Common myeloid progenitor, CD34-positive (primary cell): Measurements from ENCODE around the gene CDH4.
"Not testable (repeated sequence)": the region's sequence is repeated elsewhere in the genome, so short reads cannot be mapped to it uniquely, and the experiment has no call there.

ENCODE experiments used
- CTCF ChIA-PET: fragments of 350-600 bp; sonication (Branson Sonifier 250); formaldehyde crosslinking; loops from one replicate; lab custom pipeline; 2021; ENCODE audit warnings: antibody characterized with exemption; lab: Charles Lee
- POLR2A ChIA-PET: fragments of 350-600 bp; sonication (Branson Sonifier 250); formaldehyde crosslinking; loops from one replicate; lab custom pipeline; 2021; ENCODE audit warnings: antibody characterized with exemption; lab: Charles Lee
- DNase-seq, 3 donors: peaks; one replicate each; pipeline versions ENCODE4 v3.0.0 to v3.0.0-alpha.2; 2013
- H3K27ac ChIP-seq, 2 experiments: 1 replicate in 1 of 2; 2 replicates in 1 of 2; pipeline ENCODE4 v1.7.0; 2013; ENCODE audit warnings: inconsistent platforms in 2 of 2, low read length in 2 of 2, mild to moderate bottlenecking in 2 of 2, low read depth in 1 of 2, moderate library complexity in 1 of 2; ENCODE audit not compliant: severe bottlenecking in 2 of 2, insufficient read depth in 1 of 2, poor library complexity in 1 of 2
- H3K27me3 ChIP-seq, 5 experiments: replicated peaks in 2 of 5; 1 replicate in 3 of 5; 2 replicates in 2 of 5; pipeline versions ENCODE4 v1.6.1 to v1.7.0; 2013; ENCODE audit warnings: low read length in 4 of 5, mild to moderate bottlenecking in 2 of 5, moderate library complexity in 2 of 5, inconsistent platforms in 1 of 5; ENCODE audit not compliant: insufficient read depth in 5 of 5, control insufficient read depth in 4 of 5
- H3K36me3 ChIP-seq, 4 experiments: 1 replicate in 2 of 4; 2 replicates in 2 of 4; pipeline versions ENCODE4 v1.6.1 to v1.7.0; 2013; ENCODE audit warnings: low read length in 3 of 4, control low read depth in 1 of 4, mild to moderate bottlenecking in 1 of 4; ENCODE audit not compliant: control insufficient read depth in 4 of 4, insufficient read depth in 4 of 4
- H3K4me1 ChIP-seq, 4 experiments: 1 replicate in 3 of 4; 2 replicates in 1 of 4; pipeline versions ENCODE4 v1.6.1 to v1.7.1; 2013; ENCODE audit warnings: low read length in 3 of 4, mild to moderate bottlenecking in 3 of 4, control low read depth in 1 of 4, inconsistent platforms in 1 of 4, moderate library complexity in 1 of 4; ENCODE audit not compliant: control insufficient read depth in 4 of 4, insufficient read depth in 4 of 4; ENCODE audit errors: control extremely low read depth in 1 of 4
- H3K4me3 ChIP-seq, 7 experiments: 1 replicate in 4 of 7; 2 replicates in 3 of 7; pipeline versions ENCODE4 v1.5.1 to v1.7.0; 2013; ENCODE audit warnings: mild to moderate bottlenecking in 7 of 7, low read length in 6 of 7, moderate library complexity in 6 of 7, inconsistent platforms in 2 of 7, low read depth in 2 of 7, control low read depth in 1 of 7; ENCODE audit not compliant: insufficient read depth in 4 of 7, control insufficient read depth in 1 of 7; ENCODE audit errors: extremely low read depth in 1 of 7
- H3K9me3 ChIP-seq, 5 experiments: 1 replicate in 4 of 5; 2 replicates in 1 of 5; pipeline versions ENCODE4 v1.6.1 to v1.7.1; 2013; ENCODE audit warnings: low read length in 4 of 5, mild to moderate bottlenecking in 2 of 5, inconsistent platforms in 1 of 5, low read depth in 1 of 5, moderate library complexity in 1 of 5; ENCODE audit not compliant: control insufficient read depth in 4 of 5, insufficient read depth in 2 of 5; ENCODE audit errors: control extremely low read depth in 1 of 5
- WGBS: methylation state at CpG from one replicate; pipeline ENCODE4 v1.1.5; 2013; ENCODE audit not compliant: insufficient coverage; 5-methylcytosine and 5-hydroxymethylcytosine counted together

CDH4 gene

GRCh38 chr20:61978491-61978890, 726.4 kb downstream of the CDH4 start:
- no peak overlapping the region for H3K27ac ChIP-seq
- no peak overlapping the region for H3K4me3 ChIP-seq
- no peaks in the 10 kb centered on the region for H3K4me1 ChIP-seq
- H3K36me3 ChIP-seq: peaks cover 8 to 49% (median 26%) of the 10 kb centered on the region in 4 experiments
- no peak for DNase-seq
- H3K9me3 ChIP-seq: peaks cover 0 to 8% (median 0%) of the 10 kb centered on the region in 5 experiments
- ChIA-PET CTCF (no interaction called here), POLR2A (no interaction called here)
- H3K27me3 ChIP-seq: no peaks in the 10 kb centered on the region
- WGBS: 97% methylated on average over 20 of the region's 20 CpGs

- no peak overlapping the region for H3K4me3 ChIP-seq
- H3K4me1 ChIP-seq: no peaks in the 10 kb centered on the region
- CTCF ChIA-PET: no interaction called here
- DNase-seq: no peak
- H3K27ac ChIP-seq: no peak overlapping the region
- peaks cover 0 to 2% (median 0%) of the 10 kb centered on the region in 5 experiments for H3K9me3 ChIP-seq
- H3K27me3 ChIP-seq: no peaks in the 10 kb centered on the region
- H3K36me3 ChIP-seq: peaks cover 5 to 47% (median 25%) of the 10 kb centered on the region in 4 experiments
- POLR2A ChIA-PET: no interaction called here
- WGBS: 96% methylated on average over 8 of the region's 12 CpGs
Observed at GRCh38 chr20:61979090-61979489, 727.0 kb downstream of the CDH4 start.

GRCh38 chr20:61979701-61980635, 727.9 kb downstream of the CDH4 start:
- whole genome bisulfite sequencing: 99% methylated on average over 65 of the region's 65 CpGs
- ChIA-PET POLR2A (no interaction called here), CTCF (no interaction called here)
- Histone ChIP-seq H3K4me3 (no peak overlapping the region), H3K27me3 (no peaks in the 10 kb centered on the region), H3K27ac (no peak overlapping the region), H3K36me3 (peaks cover 2 to 43% (median 24%) of the 10 kb centered on the region in 4 experiments), H3K9me3 (no peaks in the 10 kb centered on the region), H3K4me1 (no peaks in the 10 kb centered on the region)
- no peak for DNase-seq

- Histone ChIP-seq H3K27me3 (no peaks in the 10 kb centered on the region), H3K9me3 (peaks cover 0 to 4% (median 0%) of the 10 kb centered on the region in 5 experiments), H3K27ac (no peak overlapping the region), H3K36me3 (peaks cover 2 to 45% (median 25%) of the 10 kb centered on the region in 4 experiments), H3K4me3 (no peak overlapping the region), H3K4me1 (no peaks in the 10 kb centered on the region)
- peak; percentile 10 to 42 (median 36) for DNase-seq
- WGBS: 86% methylated on average over 19 of the region's 22 CpGs
- POLR2A ChIA-PET: no interaction called here
- CTCF ChIA-PET: no interaction called here
Observed at GRCh38 chr20:61980647-61981583, 728.9 kb downstream of the CDH4 start.

GRCh38 chr20:61981691-61982090, 729.6 kb downstream of the CDH4 start:
- H3K27me3 ChIP-seq, DNase-seq, H3K4me1 ChIP-seq, CTCF ChIA-PET, H3K4me3 ChIP-seq, H3K9me3 ChIP-seq, POLR2A ChIA-PET, H3K27ac ChIP-seq: not testable (repeated sequence)
- peaks cover 2 to 42% (median 23%) of the 10 kb centered on the region in 4 experiments for H3K36me3 ChIP-seq
- no CpG with 5 or more reads among the region's 11 CpGs for WGBS

- Histone ChIP-seq H3K4me3 (no peak overlapping the region), H3K36me3 (peaks cover 2 to 44% (median 25%) of the 10 kb centered on the region in 4 experiments), H3K4me1 (no peaks in the 10 kb centered on the region), H3K27ac (no peak overlapping the region), H3K27me3 (no peaks in the 10 kb centered on the region), H3K9me3 (peaks cover 0 to 9% (median 4%) of the 10 kb centered on the region in 5 experiments)
- ChIA-PET CTCF (no interaction called here), POLR2A (no interaction called here)
- WGBS: 67% methylated on average over 1 of the region's 18 CpGs
- no peak for DNase-seq
Observed at GRCh38 chr20:61982191-61982950, 730.3 kb downstream of the CDH4 start.
